Left colon (tissue), 2 donors: ENCODE results near the gene NLRC5. TPM values are rescaled to one million over a fixed set of nuclear protein-coding genes. Genes with fewer than 3 reads are reported as not detected.

Source experiments
- ATAC-seq: fragments of 200-7000 bp; cut with Tn5 transposase; one replicate; pipeline ENCODE4 v1.9.1; 2020; ENCODE audit warnings: mild to moderate bottlenecking, moderate library complexity
- DNase-seq, 2 donors: peaks; one replicate each; pipeline ENCODE4 v3.0.0-alpha.2; 2020
- intact Hi-C, 2 donors: fragments of 100-400 bp; cut with DNase I in 1 of 2; cut with micrococcal nuclease in 1 of 2; formaldehyde crosslinking; loops; one replicate each; pipeline versions ENCODE4 v1.11.2 to v1.14.0; 2022; cut with DNase I, micrococcal nuclease
- total RNA-seq, 2 donors: library from RNA; stranded (reverse); fragmentation: NEBNext Ultra II Directional; extraction: Animal tissue kit (Norgen Biotek cat#: 25700); gene quantifications; one replicate each; pipeline ENCODE4 v1.2.1, GENCODE V29; 2021
- donor health status: DM: no; HTN: no; CAD: no.
- donor health status: DM: yes; HTN: yes; CAD: no.

The NLRC5 gene
- total RNA-seq, 2 donors from 2014 or later = 57.7 to 125 TPM

DNA sequence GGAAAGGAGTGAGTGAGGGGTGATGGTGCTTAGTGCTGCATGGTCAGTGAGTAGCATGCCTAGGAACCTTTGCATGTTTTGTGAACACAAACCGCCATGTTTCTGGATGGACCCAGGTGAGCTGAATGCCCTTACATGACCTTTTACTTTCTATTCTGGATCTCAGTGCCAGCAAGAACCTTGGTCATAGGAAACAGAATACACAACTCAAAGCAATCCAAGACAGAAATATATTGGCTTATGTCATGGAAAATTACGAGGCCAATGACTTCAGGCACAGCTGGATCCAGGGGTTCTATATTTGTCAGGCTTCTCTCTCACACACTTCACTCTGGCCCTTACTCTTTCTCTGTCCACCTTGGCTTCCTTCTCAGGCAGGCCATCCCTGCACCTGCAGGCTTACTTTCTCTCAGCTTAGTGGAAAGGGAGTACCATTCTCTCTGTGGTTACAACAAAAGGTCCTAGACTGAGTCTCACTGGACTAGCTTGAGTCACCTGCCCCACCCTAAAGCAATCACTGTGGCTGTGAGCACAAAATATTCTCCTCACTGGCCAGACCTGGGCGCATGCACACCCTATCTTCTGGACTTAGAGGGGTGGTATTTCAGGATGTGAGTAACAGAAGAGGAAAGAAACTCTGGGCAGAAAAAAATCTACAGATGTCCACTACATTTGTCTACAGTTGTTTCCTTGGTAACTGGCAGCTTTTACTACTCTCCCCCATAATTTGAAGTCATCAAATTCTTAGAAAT, 82.7 kb downstream of the NLRC5 start:
- ATAC-seq (peak; percentile 56), DNase-seq (no peak)
- intact Hi-C loops = no loop called here

DNA sequence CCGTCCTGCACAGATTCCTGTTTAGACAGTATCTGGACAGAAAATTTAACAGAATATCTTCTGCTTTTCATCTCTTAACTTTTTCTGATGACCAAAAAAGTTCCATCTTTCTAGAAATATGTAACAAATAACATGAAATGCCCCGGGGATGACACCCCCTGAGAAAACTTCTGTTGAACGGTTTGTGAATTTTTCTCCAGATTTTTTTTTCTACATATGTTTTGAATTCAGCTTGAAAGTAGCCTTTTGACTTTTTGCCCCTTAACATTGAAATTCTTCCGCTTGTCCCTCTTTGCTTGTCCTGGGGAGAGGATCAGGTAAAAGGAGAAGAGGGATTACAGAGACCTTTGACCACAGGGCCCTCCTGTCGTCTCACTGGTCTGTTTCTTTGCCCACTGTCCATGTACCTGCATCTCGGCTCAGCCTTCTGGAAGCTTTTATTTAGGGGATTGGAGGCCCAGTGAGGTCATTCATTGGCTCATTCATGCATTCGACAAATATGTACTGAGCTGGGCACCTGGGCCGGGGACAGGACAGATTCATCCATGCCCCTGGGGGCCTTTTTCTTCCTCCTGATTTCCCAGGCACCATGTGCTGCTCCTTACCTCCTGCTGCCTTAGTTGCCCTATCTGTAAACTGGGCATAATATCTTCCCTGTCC, 83.4 kb downstream of the NLRC5 start:
- DNase-seq (no peak), ATAC-seq (no peak)
- intact Hi-C loops = no loop called here

DNA sequence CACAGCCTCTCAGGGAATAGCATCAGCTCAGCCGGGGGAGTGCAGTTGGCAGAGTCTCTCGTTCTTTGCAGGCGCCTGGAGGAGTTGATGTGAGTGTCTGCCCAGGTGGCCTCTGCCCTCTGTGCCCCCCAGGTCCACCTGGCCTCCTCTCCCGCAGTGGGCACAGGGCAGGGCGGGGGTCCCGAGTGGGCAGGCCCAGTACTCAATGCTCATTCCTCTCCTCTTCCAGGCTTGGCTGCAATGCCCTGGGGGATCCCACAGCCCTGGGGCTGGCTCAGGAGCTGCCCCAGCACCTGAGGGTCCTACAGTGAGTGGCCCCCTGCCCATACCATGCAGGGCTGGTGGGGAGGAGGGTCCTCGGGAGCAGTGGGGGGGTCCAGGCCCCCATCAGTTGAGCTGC, 88.4 kb downstream of the NLRC5 start:
- no peak for DNase-seq

DNA sequence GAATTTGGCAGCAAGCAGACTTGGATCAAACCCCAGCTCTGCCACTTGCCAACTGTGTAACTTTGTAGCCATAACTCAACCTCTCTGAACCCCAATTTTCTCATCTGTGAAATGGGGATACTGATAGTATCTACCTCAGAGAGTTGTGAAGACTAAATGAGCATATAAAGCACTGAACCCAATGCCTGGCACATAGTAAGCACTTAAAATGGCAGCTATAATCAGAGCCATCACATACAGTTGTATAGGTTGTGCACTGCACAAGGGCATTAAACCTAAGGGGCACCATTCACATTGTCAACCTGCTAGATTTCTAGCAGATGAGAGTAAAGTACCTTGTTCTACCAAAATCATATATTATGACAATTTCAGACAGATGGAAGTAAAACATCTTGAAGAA, 92.4 kb downstream of the NLRC5 start:
- no peak for ATAC-seq
- DNase-seq = no peak
- intact Hi-C loops = loop anchor here in 1 of 2 donors (5.0 to 10.0 kb wide), 2 partner anchors 86 to 343 kb away; no protein-coding TSS in a partner anchor

More for the DNA sequence above, 88.4 kb downstream of the NLRC5 start:
- intact Hi-C loops = no loop called here
- no peak for ATAC-seq

DNA sequence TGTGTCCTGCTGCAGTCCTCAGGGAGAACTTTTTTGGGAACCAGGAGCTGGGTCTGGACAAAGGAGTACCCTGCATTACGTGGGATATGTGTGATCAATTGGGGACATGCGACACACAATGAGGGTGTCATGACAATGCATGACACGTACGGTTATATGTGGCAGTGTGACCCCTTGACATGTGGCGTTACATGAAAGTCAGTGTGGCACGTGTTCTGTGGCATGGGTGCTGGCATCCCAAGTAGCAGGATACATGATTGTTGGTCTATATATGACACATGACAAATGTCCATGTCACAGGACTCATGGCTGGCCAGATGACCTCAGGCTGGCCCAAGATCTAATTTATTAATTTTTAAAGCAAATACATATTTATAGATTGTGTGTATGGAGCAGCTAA, 93.3 kb downstream of the NLRC5 start:
- intact Hi-C loops = loop anchor here in 1 of 2 donors (5.0 to 10.0 kb wide), 2 partner anchors 85 to 342 kb away; no protein-coding TSS in a partner anchor
- no peak for DNase-seq
- no peak for ATAC-seq

DNA sequence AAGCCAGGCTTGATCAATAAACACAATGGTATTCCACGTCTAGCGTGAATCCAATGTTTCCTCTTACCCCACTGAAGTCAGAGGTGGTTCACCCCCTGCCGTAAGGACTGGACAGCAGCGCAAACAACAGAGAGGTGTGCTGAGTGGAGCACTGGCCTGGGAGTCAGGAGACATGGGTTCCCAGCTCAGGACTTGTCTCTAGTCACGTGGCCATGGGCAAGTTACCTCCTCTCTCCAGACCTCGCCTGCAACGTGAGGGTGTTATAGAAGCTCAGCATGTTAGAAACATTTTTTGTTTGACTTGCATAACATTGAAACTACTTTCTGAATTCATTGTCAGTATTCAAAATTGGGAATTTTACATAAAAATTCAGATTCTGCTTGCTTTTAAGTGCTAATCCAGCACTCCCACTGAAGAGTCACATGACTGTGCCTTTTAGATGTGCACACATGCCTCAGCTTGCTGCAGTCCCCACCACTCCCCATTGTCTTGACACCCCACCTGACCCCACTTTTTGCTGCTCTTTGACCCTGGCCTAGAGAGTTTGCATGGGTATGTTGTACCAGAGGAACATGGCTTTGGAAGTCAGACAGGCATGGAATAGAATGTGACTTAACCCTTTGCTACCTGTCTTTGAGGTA, 94.2 kb downstream of the NLRC5 start:
- no peak for ATAC-seq
- intact Hi-C loops = loop anchor here in 1 of 2 donors (5.0 to 10.0 kb wide), 2 partner anchors 84 to 341 kb away; no protein-coding TSS in a partner anchor
- no peak for DNase-seq

GRCh38 chr16:57084257-57084770, 95.0 kb downstream of the NLRC5 start:
- ATAC-seq (peak; percentile 78), DNase-seq (peak; percentile 65 to 70)
- intact Hi-C loops = loop anchor here in 1 of 2 donors (5.0 to 10.0 kb wide), 2 partner anchors 83 to 340 kb away; no protein-coding TSS in a partner anchor

DNA sequence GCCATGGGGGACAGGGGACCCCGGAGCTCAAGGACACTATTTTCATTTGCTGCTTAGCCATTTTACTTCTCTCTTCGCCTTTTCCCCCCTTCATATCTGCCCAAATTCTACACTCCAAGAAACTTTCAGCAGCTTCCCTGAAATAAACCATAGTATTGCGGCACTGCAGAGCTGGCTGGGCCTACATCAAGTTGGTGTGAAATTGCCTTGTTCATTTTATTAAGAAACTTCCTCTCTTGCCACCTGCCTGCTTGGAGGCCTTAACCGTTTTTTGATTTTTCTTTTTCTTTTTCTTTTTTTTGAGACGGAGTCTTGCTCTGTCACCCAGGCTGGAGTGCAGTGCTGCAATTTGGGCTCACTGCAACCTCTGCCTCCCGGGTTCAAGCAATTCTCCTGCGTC, 95.6 kb downstream of the NLRC5 start:
- DNase-seq (no peak), ATAC-seq (no peak)
- intact Hi-C loops = loop anchor here (5.0 to 10.0 kb wide), 2 partner anchors 82 to 340 kb away; no protein-coding TSS in a partner anchor

DNA sequence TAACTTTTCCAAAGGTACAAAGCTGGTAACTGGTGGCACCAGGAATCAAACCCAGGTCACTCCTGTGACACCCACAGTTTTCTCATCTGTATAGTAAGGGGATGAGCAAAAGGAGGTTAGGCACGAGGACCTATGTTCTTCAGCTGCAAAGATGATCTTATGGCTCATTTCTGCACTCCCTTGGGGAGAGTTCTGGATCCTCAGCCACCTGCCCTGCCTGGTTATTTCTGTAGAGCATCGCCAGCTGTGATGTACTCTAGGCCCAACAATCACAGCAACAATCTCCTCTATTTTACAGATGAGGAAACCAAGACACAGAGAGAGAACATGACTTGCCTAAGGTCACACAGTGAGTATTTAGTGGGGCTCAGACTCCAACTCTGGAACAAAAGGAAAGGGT, 97.6 kb downstream of the NLRC5 start:
- intact Hi-C loops = loop anchor here (5.0 to 10.0 kb wide), 2 partner anchors 80 to 338 kb away; no protein-coding TSS in a partner anchor
- ATAC-seq = no peak
- no peak for DNase-seq

GRCh38 chr16:57089406-57089805, 100.0 kb downstream of the NLRC5 start:
- no peak for DNase-seq
- intact Hi-C loops = loop anchor here (5.0 to 10.0 kb wide), 2 partner anchors 78 to 335 kb away; no protein-coding TSS in a partner anchor
- ATAC-seq = no peak

DNA sequence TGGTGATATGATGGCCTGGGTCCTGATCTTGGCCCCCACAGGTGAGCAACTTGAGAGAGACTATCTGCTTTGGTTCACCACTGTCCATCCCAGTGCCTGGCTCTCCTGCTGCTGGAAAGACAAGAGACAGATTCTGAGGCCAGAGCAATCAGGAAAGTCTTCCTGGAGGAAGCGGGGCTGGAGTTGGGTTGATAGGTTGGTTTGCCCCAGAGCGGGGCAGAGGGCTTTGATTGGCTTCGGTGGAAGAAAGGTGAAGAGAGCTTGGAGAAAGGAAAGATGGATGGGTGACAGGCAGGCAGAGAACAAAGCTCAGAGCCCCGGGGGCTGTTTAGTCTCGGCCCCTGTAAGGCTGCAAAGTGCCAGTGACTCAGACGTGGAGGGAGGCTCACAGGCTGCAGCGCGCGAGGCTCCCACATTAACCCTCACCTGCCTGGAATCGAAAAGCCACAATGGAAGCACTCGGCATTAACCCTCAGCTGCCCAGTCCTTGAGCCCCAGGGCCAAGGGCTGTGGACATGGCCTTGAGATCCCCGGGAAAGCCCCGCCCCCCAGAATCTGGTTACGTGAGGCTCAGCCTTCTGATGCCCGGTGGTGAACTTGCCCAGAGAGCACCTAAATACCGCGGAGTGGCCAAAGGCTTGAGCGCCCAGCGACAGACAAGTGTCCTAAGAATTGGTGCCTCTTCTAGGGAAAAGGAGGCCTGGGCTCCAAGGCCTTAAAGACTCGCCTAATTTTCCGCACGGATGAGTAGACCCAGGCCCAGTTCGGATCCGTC, 102.0 kb downstream of the NLRC5 start:
- intact Hi-C loops = loop anchor here in 1 of 2 donors (5.0 kb wide), 1 partner anchor 156 kb away; the partner anchor contains the start of gene ARL2BP
- peak; percentile 60 to 69 for DNase-seq
- ATAC-seq = peak; percentile 17

DNA sequence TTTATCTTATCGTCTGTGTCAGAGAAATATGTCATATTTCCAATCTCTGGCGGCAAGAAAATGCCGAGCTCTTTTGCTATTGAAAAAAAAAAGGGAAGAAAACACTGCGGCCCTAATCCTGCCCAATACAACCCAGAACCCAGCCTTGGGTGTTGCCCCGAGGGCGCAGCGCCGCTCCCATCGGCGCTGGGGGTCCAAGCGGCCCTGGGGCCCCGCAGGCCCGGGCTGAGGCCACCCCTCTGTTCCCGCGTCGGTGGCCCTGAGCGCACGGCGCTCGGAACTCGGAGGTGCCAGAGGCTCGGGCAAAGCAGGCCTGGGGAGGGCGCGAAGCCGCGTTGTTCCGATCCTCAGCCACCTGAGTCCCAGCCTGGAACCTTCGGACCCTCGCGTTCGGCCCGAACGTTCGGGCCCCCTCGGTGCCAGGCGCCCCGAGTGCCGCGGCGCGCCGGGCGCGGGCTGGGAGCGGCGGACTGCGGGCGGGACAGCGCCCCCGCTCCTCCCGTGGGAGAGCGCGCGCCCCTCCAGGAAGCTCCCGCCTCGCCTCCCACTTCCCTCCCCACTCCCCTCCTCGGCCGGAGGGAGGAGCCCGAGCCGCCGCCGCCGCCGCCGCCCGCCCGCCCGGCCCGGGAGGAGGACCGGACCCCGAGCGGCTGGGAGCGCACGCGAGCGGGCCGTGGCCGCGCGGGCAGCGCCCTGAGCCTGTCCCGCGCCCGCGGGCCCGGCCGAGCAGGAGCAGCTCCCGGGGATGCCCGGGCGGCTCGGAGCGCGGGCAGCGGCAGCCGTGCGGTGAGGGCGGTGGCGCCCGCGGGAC, 102.8 kb downstream of the NLRC5 start, which contains the start of gene CPNE2:
TSS of gene CPNE2 (plus strand) at position 609 of the 811 bp plus-strand sequence. CDS start 18,160 bp downstream, outside the sequence.
- intact Hi-C loops = loop anchor here in 1 of 2 donors (5.0 kb wide), 1 partner anchor 155 kb away; the partner anchor contains the start of gene ARL2BP
- DNase-seq = peak; percentile 71 to 72
- peak; percentile 68 for ATAC-seq

DNA sequence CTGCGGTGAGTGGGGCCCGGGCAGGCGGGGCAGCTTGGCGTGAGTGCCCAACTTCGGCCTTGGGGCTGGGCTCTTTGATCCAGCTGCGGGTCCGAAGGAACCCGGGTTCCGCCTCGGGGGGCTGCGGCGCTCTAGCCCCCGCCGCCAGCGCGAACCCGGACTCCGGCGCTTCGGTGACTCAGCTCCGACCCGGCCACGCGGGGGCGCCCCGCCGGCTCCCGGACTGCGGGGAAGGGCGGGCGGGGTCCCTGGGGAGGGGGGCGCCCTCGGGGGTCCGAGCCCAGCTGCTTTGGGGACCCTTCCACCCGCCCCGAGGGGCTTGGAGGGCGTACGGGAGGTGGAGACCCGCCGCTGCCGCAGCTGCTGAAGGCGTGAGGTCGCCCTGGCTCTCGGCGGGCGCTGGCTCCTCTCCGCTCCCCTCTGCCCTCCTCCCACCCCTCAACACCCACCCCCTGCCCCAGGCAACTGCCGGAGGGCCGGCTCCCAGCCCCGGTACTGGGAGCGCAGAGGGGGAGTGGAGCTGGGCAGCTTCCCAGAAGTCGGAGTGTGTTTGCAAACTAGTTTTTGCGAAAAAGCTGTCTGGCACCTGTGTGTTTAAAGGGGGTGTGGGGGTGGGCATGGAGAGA, 103.5 kb downstream of the NLRC5 start:
- peak; percentile 48 for ATAC-seq
- DNase-seq = peak in 1 of 2 donors; percentile 70
- intact Hi-C loops = loop anchor here in 1 of 2 donors (5.0 kb wide), 1 partner anchor 154 kb away; the partner anchor contains the start of gene ARL2BP

DNA sequence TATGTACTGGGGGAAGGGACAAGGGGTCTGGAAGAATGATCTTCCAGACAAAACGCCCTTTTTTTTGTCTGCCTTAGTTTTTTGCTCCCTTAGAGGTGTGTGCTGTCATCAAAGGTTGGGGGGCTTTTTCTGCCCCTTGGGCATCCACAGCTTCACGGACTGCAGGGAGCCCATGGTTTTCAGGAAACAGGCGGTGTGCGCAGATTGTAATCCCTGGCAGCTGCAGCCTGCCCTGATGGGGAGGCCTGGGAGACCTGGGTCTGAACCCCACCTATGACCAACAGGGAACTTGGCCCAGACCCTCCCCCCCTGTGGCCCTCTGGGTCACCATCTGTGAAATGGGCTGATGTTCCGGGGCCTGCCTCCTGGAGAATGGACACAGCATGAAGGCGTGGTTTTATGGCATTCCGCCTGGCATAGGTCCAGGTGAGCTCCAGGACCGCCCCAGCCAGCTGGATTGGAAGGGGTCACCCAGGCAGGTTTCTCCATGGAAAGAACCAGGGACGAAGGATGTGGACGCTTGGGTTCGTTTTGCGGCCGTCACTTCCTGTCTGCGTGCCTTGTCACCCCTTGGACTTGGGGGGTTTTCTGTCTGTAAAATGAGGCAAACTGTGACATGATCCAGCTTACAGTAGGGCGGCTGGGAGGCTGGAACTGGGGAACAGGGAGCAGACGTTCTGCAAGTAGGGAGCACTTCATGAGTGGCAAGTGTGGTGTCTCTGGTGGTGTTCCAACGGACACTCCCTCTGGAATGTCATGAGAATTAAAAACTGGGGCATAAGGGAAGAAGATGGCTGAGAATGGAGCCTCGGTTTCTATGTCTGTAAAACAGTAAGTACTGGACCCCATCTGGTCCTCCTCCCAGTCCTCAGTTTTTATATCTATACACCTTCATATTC, 104.6 kb downstream of the NLRC5 start:
- ATAC-seq = peak; percentile 49
- peak; percentile 74 to 80 for DNase-seq
- intact Hi-C loops = loop anchor here in 1 of 2 donors (5.0 kb wide), 1 partner anchor 153 kb away; the partner anchor contains the start of gene ARL2BP

GRCh38 chr16:57094911-57095310, 105.6 kb downstream of the NLRC5 start:
- intact Hi-C loops = loop anchor here in 1 of 2 donors (5.0 kb wide), 1 partner anchor 152 kb away; the partner anchor contains the start of gene ARL2BP
- no peak for ATAC-seq
- DNase-seq = no peak
